SK-N-SH (cell line): ENCODE results near the gene SUPT4H1. TPM values are rescaled to one million over a fixed set of nuclear protein-coding genes. Genes with fewer than 3 reads are reported as not detected.

ENCODE experiments used
- CTCF ChIA-PET: fragments of 300-600, 350-600 bp; formaldehyde crosslinking; extraction: SDS; loops from one replicate; lab custom pipeline; 2021; lab: Yijun Ruan, JAX
- POLR2A ChIA-PET: fragments of 350-600 bp; sonication (Branson Sonifier 250); formaldehyde crosslinking; extraction: SDS; loops from one replicate; lab custom pipeline; 2020; ENCODE audit warnings: antibody characterized with exemption, inconsistent platforms; lab: Yijun Ruan, JAX
- DNase-seq: peaks from one replicate; pipeline ENCODE4 v3.0.0; 2012
- H2AFZ ChIP-seq: fragments of 200-600 bp; sonication (generic); 2 replicates; pipeline ENCODE4 v1.8.1; 2016; ENCODE audit warnings: antibody characterized with exemption, mild to moderate bottlenecking, low read depth
- H3F3A ChIP-seq: fragments of 200-600 bp; sonication (generic); replicated peaks from 2 replicates; pipeline ENCODE3; 2016; ENCODE audit warnings: antibody characterized with exemption, mild to moderate bottlenecking; ENCODE audit not compliant: insufficient read depth
- H3K27ac ChIP-seq, 2 experiments: fragments of 200-500 bp in 1 of 2; fragments of 200-600 bp in 1 of 2; sonication (Bioruptor generic) in 1 of 2; sonication (generic), shearing (Covaris generic) in 1 of 2; 2 replicates each; pipeline versions ENCODE4 v1.5.1 to v1.6.1; 2014 to 2016; ENCODE audit warnings: low read depth in 2 of 2, inconsistent platforms in 1 of 2, low read length in 1 of 2, mild to moderate bottlenecking in 1 of 2, mixed read lengths in 1 of 2
- H3K27me3 ChIP-seq: fragments of 200-600 bp; sonication (generic), shearing (Covaris generic); 2 replicates; pipeline ENCODE4 v1.6.1; 2016; ENCODE audit warnings: mixed run types; ENCODE audit not compliant: insufficient read depth
- H3K36me3 ChIP-seq, 2 experiments: fragments of 200-500 bp in 1 of 2; fragments of 200-600 bp in 1 of 2; sonication (Bioruptor generic) in 1 of 2; sonication (generic) in 1 of 2; replicated peaks in 1 of 2; 2 replicates each; pipeline versions ENCODE3 to v1.5.1; 2014 to 2016; ENCODE audit warnings: low read length in 1 of 2, mild to moderate bottlenecking in 1 of 2; ENCODE audit not compliant: insufficient read depth in 2 of 2, control insufficient read depth in 1 of 2
- H3K4me1 ChIP-seq, 2 experiments: fragments of 200-500 bp in 1 of 2; fragments of 200-600 bp in 1 of 2; sonication (Bioruptor generic) in 1 of 2; sonication (generic), shearing (Covaris generic) in 1 of 2; 2 replicates each; pipeline versions ENCODE4 v1.5.1 to v1.6.1; 2014 to 2016; ENCODE audit warnings: low read depth in 1 of 2, low read length in 1 of 2, mixed run types in 1 of 2; ENCODE audit not compliant: insufficient read depth in 2 of 2, control insufficient read depth in 1 of 2
- H3K4me2 ChIP-seq: fragments of 200-600 bp; sonication (generic), shearing (Covaris generic); 2 replicates; pipeline ENCODE4 v1.6.1; 2017; ENCODE audit warnings: mixed run types
- H3K4me3 ChIP-seq, 2 experiments: fragments of 200-500 bp in 1 of 2; fragments of 200-600 bp in 1 of 2; sonication (Bioruptor generic) in 1 of 2; sonication (generic), shearing (Covaris generic) in 1 of 2; 2 replicates each; pipeline versions ENCODE4 v1.5.1 to v1.8.1; 2014 to 2016; ENCODE audit warnings: low read depth in 2 of 2, inconsistent platforms in 1 of 2, low read length in 1 of 2, mild to moderate bottlenecking in 1 of 2, mixed read lengths in 1 of 2, moderate library complexity in 1 of 2
- H3K79me2 ChIP-seq: fragments of 200-600 bp; sonication (generic); 2 replicates; pipeline ENCODE4 v1.8.1; 2017; ENCODE audit warnings: mild to moderate bottlenecking; ENCODE audit not compliant: insufficient read depth
- H3K9ac ChIP-seq: fragments of 200-600 bp; sonication (generic); 2 replicates; pipeline ENCODE4 v1.6.1; 2017; ENCODE audit warnings: mixed run types
- H3K9me2 ChIP-seq: fragments of 200-600 bp; sonication (generic); 2 replicates; pipeline ENCODE4 v1.6.1; 2017; ENCODE audit warnings: mixed run types
- H3K9me3 ChIP-seq: fragments of 200-600 bp; sonication (generic); 2 replicates; pipeline ENCODE4 v1.6.1; 2017; ENCODE audit warnings: mixed run types, mild to moderate bottlenecking, moderate library complexity
- H4K20me1 ChIP-seq: fragments of 200-600 bp; sonication (generic); 2 replicates; pipeline ENCODE4 v1.6.1; 2017; ENCODE audit warnings: mild to moderate bottlenecking, mixed run types; ENCODE audit not compliant: insufficient read depth
- CTCF ChIP-seq: fragments of 200-600 bp; sonication (generic); IDR thresholded peaks from 2 replicates; pipeline ENCODE4 v1.6.1; 2017; ENCODE audit warnings: antibody characterized with exemption, mild to moderate bottlenecking, moderate library complexity
- ELF1 ChIP-seq: IDR thresholded peaks from 2 replicates; pipeline ENCODE4 v1.4.0; 2012
- FOSL2 ChIP-seq: IDR thresholded peaks from 2 replicates; pipeline ENCODE4 v1.4.0; 2012; ENCODE audit warnings: low read depth, mild to moderate bottlenecking, moderate library complexity, borderline replicate concordance
- FOXJ3 ChIP-seq: sonication (generic); formaldehyde crosslinking; IDR thresholded peaks from 2 replicates; pipeline ENCODE4 v1.5.1; 2020; ENCODE audit warnings: mild to moderate bottlenecking, missing genetic modification reagents
- FOXM1 ChIP-seq: IDR thresholded peaks from 2 replicates; pipeline ENCODE4 v1.4.0; 2012; ENCODE audit warnings: low read depth, mild to moderate bottlenecking
- GATA2 ChIP-seq: sonication (generic); formaldehyde crosslinking; IDR thresholded peaks from 2 replicates; pipeline ENCODE4 v1.5.0; 2020; ENCODE audit warnings: mild to moderate bottlenecking, missing genetic modification reagents
- IRF3 ChIP-seq: fragments of 150-350 bp; IDR thresholded peaks from 2 replicates; pipeline ENCODE4 v1.6.1; 2016; ENCODE audit warnings: mild to moderate bottlenecking, low read depth, low read length
- MAX ChIP-seq: IDR thresholded peaks from 2 replicates; pipeline ENCODE4 v1.4.0; 2012; ENCODE audit warnings: low read depth
- NFIC ChIP-seq: IDR thresholded peaks from 2 replicates; pipeline ENCODE4 v1.4.0; 2012; ENCODE audit warnings: borderline replicate concordance
- NRF1 ChIP-seq: IDR thresholded peaks from 2 replicates; pipeline ENCODE4 v1.6.1; 2012; ENCODE audit warnings: low read depth, mild to moderate bottlenecking, low read length
- POLR2AphosphoS5 ChIP-seq: IDR thresholded peaks from 2 replicates; pipeline ENCODE4 v1.6.1; 2012; ENCODE audit warnings: low read depth, low read length
- RAD21 ChIP-seq: IDR thresholded peaks from 2 replicates; pipeline ENCODE4 v1.6.1; 2012; ENCODE audit warnings: mild to moderate bottlenecking, low read length
- RCOR1 ChIP-seq: fragments of 150-350 bp; IDR thresholded peaks from 2 replicates; pipeline ENCODE4 v1.6.1; 2017; ENCODE audit warnings: antibody characterized with exemption, low read length
- RFX5 ChIP-seq: IDR thresholded peaks from 2 replicates; pipeline ENCODE4 v1.6.1; 2012; ENCODE audit warnings: mild to moderate bottlenecking, improper control_type of control experiment, low read length
- TAF1 ChIP-seq: IDR thresholded peaks from 2 replicates; pipeline ENCODE4 v1.6.1; 2012; ENCODE audit warnings: low read depth, mild to moderate bottlenecking, low read length, moderate library complexity, borderline replicate concordance
- TCF12 ChIP-seq: IDR thresholded peaks from 2 replicates; pipeline ENCODE4 v1.4.0; 2012
- USF2 ChIP-seq: fragments of 150-350 bp; IDR thresholded peaks from 2 replicates; pipeline ENCODE4 v1.6.1; 2017; ENCODE audit warnings: antibody characterized with exemption, low read length, low read depth, borderline replicate concordance
- YY1 ChIP-seq: IDR thresholded peaks from 2 replicates; pipeline ENCODE4 v1.4.0; 2012; ENCODE audit warnings: low read depth, mild to moderate bottlenecking
- ZBTB33 ChIP-seq: IDR thresholded peaks from 2 replicates; pipeline ENCODE4 v1.4.0; 2012; ENCODE audit warnings: low read depth, borderline replicate concordance
- WGBS: methylation state at CpG from one replicate; pipeline ENCODE4 v1.1.6; 2017; ENCODE audit warnings: low lambda C conversion rate; 5-methylcytosine and 5-hydroxymethylcytosine counted together
- polyA plus RNA-seq, 3 experiments: library from polyadenylated mRNA; depleted of rRNA; stranded (reverse); fragments of >200 nt; gene quantifications; 2 replicates each; pipeline ENCODE4 v1.2.3, GENCODE V29; 2012

SUPT4H1 gene
- polyA plus RNA-seq, 1 of the 3 experiments (the other 2 are of a cell fraction) = 165 TPM

GRCh38 chr17:58369214-58370031 lies 17.4 kb upstream of the SUPT4H1 start:
- H3K4me1 ChIP-seq = no peaks in the 10 kb centered on the region
- TF ChIP-seq USF2 (no peak), RFX5 (no peak), POLR2AphosphoS5 (no peak), ELF1 (no peak), MAX (no peak), YY1 (no peak), RCOR1 (no peak), TCF12 (no peak), CTCF (no peak), IRF3 (no peak), TAF1 (no peak), GATA2 (CRISPR knock-in tag) (no peak), ZBTB33 (no peak), RAD21 (no peak), NFIC (no peak), FOSL2 (no peak), FOXJ3 (CRISPR knock-in tag) (no peak), FOXM1 (no peak), NRF1 (no peak)
- no peaks in the 10 kb centered on the region for H3K9me2 ChIP-seq
- H3K9me3 ChIP-seq = no peaks in the 10 kb centered on the region
- CTCF ChIA-PET = interaction anchor here (0.7 to 5.7 kb wide), 5 partner anchors 13 to 120 kb away, joined by 3 to 21 read pairs (median 3); partner anchors contain the start of gene RNF43
- 28% methylated on average over 5 of the region's 5 CpGs for WGBS
- H3F3A ChIP-seq = no peaks in the 10 kb centered on the region
- H2AFZ ChIP-seq = no peak overlapping the region
- no peak overlapping the region for H3K4me3 ChIP-seq
- no peak for DNase-seq
- no peaks in the 10 kb centered on the region for H3K36me3 ChIP-seq
- H3K27ac ChIP-seq = no peak overlapping the region
- POLR2A ChIA-PET = interaction anchor here (1.3 kb wide), 1 partner anchor 17 kb away, joined by 3 read pairs; the partner anchor contains the start of gene SUPT4H1
- H3K79me2 ChIP-seq = no peaks in the 10 kb centered on the region
- no peak overlapping the region for H3K4me2 ChIP-seq
- no peaks in the 10 kb centered on the region for H4K20me1 ChIP-seq
- H3K27me3 ChIP-seq = no peaks in the 10 kb centered on the region; the same call in 1 of the 2 replicates
- H3K9ac ChIP-seq = no peak overlapping the region
